GM18520 (cell line): ENCODE data around the gene RARA.

Experiments
- ATAC-seq: cut with Tn5 transposase; IDR thresholded peaks from one replicate; pipeline ENCODE4 v1.9.1; 2021; ENCODE audit not compliant: unreplicated experiment

RARA gene

DNA sequence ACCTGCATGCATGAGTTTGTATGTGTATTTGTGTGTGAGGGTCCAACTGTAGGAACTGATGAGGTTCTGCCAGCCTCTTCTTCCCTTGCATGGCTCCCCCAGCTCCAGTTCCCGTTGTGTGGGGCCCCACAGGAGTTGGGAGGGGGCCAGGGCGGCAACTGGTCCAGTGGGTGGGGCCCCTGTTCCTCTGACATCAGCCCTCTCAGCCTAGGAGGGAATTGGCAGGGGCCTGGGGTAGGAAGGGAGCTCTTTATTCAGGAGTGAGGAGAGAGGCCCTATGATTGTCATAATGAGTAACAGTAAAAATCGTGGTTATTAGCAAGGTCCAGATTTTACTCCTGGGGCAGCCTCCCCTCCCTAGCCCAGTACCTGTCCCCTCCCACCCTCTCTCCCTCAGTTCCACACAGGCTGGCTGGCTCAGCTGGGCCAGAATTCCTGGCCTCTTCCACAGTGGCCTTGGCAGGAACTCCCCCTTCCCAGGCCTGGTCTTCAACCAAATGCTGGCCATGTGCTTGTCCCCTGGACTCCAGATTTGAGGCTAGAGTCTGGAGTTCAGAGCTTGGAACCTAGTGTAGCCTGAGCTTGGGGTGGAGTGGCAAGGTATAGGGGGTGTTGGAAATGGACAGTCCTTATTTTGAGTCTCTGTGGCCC, 18.9 kb downstream of the RARA start:
- ATAC-seq, result no peak

DNA sequence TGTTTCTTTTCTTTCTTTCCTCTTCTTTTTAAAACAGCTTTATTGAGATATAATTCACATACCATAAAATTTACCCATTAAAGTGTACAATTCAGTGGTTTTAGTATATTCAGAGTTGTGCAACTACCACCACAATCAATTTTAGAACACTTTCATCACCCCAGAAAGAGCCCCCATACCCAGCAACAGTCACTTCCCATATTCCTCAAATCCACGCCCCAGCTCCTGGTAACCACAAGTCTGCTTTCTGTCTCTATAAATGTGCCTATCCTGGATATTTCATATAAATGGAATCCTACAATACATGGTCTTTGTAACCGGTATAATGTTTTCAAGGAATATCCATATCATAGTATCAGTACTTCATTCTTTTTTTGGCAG, 19.4 kb downstream of the RARA start:
- ATAC-seq, result no peak

DNA sequence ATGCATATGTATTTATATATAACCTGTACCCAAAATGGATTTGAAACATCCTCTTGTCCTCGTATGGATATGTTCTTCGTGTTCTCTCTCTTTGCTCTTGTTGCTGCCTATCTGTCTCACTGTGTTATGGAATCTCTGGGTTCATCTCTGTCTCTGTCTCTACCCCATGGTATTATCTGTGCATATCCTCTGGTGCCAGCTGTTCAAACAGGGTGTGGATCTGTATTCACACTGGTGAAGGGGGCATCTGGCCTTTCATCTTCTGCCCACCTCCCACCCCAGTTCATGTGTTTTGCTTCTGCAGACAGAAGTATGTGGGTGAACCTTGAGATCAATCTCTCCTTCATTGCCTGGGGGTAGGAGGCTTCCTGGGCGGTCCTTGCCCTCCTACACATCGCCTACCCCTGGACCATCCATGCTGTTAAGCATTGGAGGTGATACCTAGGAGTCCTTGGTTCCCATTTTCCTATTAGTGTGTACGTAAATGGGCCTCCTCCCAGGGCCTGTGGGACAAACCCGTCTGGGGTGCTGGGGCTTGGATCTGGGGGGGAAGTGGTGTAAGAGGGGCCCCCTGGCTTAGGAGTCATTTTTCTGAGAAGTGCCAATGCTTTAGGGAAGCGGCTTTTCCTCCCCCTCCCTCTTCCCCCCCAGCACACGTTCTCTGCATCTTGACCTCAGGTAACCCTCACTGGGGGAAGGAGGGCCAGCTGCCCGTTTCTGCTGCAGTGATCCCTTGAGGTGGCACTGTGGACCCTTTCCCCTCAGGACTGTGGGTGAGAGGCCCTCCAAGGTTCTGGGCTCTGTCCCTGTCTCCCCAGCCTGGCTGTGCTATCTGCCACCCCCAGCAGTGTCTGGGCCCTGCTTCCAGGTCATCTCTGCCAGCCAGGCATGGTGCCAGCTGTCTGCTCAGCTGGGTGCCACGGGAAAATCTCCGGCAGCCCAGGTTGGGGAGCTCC, 21.1 kb downstream of the RARA start:
- ATAC-seq, result no peak

DNA sequence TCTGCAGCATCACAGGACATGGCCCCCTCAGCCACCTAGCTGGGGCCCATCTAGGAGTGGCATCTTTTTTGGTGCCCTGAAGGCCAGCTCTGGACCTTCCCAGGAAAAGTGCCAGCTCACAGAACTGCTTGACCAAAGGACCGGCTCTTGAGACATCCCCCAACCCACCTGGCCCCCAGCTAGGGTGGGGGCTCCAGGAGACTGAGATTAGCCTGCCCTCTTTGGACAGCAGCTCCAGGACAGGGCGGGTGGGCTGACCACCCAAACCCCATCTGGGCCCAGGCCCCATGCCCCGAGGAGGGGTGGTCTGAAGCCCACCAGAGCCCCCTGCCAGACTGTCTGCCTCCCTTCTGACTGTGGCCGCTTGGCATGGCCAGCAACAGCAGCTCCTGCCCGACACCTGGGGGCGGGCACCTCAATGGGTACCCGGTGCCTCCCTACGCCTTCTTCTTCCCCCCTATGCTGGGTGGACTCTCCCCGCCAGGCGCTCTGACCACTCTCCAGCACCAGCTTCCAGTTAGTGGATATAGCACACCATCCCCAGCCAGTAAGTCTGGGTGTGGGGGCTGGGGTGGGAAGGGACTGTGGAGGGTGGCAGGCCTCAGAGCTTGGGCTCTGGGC, 22.0 kb downstream of the RARA start:
- no peak for ATAC-seq

DNA sequence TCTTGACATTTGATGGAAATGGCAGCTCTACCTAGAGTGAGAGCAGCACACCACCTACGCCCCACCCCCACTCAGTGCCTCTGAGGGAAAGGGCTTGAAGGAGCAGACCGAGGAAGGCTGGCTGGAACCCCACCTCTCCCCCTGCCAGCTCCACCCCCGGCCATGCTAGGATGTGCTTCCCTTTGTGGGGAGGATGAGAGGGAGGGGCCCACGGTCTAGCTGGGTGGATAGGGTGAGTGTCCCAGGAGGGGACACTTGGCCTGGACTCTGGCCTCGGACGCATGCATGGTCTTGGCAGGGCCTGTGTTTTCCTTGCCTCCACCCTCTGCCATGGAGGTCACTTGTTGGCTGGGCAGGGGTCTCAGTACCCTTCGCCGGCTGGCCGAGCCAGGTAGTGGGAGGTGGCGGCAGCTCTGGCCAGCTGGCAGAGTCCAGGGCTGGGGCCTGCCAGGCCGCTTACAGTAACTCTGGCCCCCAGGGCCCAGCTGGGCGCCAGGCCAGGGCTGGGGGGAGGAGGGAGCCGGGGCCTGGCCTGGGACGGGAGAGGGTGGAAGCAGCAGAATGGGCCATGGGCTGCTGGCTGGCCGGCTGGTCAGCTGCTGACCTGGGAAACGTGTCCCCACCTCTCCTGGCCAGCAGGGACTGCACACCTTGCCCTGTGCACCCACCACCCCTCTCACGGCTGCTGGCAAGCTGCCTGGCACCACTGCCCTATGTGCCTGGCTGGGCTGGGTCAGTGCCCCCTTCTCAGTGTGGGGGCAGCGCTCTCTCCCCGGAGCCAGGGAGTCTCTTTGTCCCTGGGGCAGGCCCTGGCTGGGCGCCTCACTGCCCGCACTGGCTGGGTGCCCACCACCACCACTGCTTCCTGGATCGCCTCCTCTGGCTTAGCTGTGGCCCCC, 23.0 kb downstream of the RARA start:
- no peak for ATAC-seq

DNA sequence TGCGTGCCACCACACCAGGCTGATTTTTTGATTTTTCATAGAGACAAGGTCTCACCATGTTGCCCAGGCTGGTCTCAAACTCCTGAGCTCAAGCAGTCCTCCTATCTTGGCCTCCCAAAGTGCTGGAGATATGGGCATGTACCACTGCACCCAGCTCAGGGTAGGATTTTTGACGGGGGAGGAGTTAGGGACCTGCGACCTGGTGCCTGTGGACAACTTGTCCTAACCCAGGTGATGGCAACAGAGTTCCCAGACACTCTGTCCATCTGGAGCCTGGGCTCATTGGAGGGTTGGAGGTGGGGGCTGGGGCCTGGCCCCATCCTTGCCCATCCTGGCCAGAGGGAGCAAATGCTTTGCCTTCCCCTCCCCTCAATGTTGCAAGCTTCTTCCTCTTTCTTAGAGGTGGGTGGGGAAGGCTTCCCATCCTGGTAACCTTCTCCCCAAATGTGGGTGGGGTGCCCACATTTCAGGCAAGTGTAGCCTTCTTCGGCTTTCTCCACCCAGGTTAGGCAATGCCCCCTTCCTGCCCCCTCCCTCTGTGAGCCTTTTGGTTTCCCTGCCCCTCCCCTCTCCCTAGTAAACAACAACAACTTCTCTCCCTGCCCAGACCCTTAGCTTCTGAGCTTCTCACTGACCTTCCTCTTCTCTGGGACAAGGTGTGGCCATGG, 24.9 kb downstream of the RARA start:
- no peak for ATAC-seq

DNA sequence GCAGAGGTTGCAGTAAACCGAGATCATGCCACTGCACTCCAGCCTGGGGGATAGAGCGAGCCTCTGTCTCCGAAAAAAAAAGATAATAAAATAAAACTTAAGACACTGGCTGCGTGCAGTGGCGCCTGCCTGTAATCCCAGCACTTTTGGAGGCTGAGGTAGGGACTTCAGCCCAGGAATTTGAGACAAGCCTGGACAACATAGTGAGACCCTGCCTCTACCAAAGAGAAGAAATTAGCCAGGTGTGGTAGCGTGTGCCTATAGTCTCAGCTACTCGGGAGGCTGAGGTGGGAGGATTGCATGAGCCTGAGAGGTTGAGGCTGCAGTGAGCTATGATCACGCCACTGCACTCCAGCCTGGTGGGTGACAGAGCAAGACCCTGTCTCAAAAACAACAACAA, 26.6 kb downstream of the RARA start:
- no peak for ATAC-seq

DNA sequence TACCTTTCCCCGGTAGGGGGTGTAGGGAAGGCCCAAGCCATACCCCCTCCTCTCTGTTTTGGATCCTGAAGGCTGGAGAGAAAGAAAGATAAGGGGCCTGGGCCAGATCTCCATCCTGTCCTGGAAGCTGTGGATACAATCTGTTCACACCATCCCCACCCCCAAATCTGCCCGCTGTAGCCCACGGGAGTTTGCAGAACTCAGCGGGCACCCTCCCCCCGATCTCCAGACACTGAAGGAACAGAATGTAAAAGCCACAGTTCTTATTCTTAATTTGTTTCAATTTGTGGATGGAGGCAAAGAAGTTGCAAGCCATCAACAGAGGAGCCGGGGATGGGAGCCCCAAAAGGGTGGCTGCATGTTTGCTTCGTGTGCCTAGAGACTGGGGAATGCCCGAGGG, 28.4 kb downstream of the RARA start:
- no peak for ATAC-seq

DNA sequence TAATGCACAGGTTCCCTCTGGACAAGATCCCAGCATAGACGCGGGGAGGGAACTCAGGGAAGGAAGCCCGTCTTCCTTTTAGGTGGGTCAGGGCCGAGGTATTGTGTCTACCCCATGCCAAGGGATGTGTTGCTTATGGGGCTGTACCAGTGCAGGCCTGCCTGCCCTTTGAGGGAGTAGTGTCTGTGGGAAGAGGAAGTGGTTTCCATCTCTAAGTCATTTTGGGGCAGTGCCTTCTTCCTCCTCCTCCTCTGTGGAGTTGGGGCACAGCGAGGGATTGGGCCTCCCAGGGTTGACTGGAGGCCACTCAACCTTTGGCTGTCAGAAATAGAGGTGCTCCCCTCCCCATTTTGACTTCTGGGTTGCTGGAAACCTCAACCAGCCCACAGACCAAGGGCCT, 29.1 kb downstream of the RARA start:
- no peak for ATAC-seq

DNA sequence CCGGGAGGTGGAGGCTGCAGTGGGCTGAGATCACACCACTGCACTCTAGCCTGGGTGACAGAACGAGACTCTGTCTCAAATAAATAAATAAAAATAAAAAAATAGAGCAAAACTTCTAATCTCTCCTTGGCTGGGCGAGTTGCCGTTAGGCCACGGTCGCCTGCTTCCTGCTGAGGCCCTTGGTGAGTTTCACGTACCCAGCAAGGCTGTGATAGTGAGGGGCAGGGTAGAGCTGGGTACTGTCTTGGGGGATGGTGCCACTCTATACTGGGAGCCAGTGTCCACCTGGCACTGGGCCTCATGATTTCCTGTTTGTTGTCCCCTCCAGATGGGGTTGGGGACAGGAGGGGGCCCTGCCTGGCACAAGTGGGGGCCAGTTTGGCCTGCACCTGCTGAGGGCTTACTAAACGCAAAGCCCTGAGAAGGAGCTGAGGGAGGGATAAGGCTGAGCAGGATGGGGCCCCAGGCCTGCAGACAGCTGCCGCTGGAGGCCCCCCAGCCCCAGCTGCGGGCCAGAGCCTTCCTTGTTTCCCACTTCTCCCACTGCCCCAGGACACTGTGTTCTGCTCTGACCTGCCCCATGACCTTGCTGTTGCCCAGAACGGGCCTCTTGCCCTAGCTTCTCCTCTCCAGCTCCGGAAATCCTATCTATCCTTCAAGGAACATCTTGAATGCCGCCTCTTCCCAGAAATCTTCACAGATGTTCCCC, 30.1 kb downstream of the RARA start:
- ATAC-seq, result no peak

DNA sequence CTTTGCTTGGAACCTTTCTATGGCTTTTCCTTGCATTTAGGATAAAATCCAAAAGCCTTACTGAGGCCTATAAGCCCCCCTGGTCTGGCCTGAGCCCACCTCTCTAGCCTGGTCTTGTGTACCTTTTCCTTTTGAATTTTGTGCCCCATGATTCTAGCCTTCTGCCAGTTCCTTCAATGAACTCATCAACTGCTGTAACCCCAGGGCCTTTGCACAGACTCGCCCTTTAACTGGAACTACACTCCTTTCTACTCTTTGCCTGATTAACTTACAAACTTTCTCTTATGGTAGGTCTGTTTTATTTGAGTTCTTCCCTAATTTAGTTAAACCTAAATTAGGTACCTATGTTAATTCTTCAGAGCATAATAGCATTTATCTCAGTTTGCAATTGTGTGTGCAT, 31.3 kb downstream of the RARA start:
- ATAC-seq, result no peak

DNA sequence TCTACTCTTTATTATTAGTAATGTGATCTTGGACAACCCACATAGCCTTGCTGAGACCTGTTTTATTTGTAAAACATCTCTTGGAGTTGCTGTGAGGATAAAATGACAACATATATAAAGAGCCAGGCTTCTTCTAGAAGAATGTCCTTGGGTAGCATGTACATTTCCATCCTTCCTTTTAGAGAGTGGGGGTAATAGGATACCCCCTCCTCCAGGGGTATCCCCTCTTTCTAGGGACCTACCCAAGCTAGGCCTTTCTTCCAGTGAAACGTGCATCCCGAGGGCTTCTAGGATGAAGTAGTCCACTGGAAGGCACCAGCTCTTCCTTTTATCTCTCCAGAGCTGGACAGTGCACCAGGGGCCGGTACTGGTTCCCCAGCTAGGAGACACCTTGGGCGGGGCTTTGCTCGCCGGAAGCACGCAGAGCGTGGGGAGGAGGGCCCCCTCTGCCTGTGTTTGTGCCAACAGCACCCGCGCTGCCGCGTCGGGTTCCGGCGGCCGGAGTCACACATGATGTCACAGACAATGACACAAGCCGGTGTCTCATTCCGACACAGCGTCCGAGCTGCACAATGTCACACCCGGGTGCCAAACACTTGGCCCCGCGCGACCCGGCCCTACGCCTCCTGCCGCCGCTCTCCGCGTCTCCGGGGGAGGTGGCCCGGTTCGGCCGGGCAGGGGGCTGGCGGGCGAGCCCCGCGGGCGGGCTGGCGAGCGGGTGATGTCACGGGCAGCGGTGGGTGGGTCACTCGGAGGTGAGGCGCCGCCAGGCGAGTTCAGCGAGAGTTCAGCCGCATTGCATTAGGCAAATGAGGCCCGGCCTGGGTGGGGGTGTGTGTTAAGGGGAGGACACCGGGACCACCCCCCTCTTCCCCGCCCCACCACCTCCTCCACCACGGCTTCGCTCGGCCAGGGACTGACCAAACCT, 32.2 kb downstream of the RARA start:
- peak; percentile 84 for ATAC-seq

DNA sequence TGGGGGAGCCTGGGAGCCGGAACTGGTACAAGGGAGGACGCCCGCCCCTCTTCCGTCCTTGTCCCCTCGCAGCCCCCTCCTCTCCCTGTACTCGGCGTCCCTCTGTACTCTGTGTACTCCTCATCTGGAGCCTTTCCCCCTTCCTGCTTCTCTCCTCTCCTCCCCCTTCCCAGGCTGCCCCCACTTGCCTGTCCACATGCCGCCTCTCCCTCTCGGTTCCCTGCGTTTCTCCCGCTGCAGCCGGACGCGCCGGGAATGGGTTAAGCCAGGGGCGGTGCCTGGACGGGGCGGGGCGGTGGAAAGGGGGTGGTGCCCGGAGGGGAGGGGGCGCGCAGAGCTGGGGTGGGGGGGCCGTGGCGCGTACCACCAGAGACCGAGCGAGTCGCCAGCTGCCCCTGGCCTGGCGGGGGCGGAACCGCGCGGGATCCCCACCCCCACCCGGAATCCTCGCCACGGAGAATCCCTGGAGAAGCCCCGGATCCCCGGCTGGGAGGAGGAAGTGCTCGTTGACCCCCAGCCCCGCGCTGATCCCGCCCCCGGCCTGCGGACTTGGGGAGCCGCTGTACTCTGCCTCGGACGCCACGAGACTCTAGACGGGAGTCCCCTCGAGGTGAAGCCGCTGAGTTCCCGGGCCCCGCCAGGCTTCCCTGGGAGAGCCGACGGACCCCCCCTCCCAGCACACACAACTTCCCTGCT, 33.0 kb downstream of the RARA start:
- ATAC-seq, result no peak

DNA sequence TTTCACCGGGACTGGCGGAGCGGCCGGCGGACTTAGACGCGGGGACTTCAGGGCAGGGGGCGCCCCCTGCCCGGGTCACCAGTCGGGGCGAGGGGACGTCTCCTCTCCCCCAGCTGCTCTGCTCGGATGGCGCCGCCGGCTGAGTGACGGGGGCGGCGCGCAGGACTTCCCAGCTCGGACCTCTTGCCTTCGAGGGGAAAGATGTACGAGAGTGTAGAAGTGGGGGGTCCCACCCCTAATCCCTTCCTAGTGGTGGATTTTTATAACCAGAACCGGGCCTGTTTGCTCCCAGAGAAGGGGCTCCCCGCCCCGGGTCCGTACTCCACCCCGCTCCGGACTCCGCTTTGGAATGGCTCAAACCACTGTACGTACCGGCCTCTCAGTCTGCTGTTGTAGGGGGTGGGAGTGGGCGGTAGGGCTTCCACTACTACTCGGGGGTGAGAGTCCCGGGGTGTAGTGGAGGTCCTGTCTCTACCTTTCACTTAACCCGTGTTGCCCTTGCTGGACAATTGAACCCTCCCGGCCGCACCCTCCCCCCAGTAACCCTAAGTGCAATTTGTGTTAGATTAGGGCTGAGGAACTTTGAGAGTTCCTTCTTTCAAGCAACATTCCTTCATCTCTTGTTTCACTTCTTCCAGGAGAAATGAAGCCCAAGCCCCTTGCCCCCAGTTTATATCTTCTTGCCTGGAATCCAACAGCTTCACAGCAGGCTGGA, 33.7 kb downstream of the RARA start:
- no peak for ATAC-seq

DNA sequence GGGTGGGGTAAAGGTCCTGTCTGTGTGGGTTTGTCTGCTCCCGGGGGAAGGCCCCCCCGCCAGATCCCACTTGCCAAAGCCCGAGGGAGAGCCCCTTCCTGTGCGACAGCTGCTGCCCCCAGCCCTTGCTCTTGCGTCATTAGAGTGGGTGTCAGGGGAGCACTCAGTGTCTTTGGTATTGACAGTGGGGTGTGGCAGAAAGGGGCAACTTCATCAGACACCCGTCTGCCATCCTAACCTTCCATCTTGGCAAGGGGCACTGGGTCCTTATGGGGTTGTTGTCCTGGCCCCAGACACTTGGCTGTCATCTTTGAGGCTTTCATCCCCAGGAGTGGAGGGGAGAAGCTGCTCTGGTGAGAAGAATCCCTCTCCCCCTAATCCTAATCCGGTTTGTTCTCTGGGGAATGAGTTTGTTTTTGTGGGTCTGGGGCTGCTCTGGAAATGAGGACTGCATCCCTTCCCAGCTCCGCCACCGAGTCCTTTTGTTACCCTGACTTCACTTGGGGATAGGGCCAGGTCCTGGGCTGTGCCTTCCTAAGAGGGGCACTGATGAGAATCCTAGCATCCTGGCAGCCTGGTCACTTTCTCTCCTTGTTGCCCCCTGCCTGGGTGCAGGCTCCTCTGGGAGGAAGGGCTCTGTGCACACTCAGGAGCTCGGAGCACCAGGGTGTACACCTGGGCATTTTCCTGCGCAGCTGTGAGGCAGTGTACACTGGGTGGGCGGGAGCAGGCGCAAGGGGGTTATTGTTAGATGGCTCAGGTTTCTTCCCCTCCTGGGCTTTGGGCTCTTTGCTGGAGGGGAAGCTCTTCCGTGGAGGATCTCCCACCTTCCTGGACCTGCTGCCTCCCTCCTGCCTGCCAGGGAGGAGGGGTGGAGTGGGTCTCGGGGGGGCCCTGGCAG, 34.5 kb downstream of the RARA start:
- ATAC-seq, result no peak

DNA sequence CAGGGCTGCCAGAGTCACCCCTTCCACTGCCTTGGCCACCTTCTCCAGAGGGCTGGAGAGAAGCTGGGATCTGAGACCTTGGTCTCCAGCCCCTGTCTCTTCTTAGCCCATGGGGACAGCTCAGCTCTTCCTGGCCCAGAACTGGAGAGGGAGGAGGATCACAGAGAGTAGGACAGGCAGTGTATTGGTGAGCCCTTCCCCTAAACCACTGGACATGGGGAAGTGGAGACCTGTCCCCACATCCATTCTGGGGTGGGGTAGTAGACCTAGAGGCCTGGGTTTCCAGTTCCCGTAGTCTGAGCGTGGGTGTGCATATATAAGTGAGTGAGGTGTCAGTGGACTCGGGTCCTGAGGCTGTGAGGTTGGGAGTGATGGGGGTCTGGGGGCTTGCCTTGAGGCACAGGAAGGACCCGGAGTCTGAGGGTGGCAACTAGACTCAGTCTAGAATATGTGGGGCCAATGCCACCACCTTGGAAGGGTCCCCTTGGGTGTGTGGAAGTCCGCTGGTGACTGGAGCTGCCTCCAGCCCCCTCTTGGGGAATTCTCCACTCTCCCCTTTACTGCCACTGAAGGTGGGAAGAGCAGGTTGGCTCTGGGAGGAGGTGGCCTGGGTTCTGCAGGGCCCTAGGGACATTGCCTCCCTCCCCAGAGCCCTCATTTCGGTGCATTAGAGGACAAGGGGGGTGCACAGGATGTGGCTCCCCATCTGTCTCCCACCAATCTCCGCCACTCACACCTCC, 35.6 kb downstream of the RARA start:
- ATAC-seq, result no peak
